Measurements from ENCODE around the gene PDXDC1.
"Not testable (repeated sequence)": the region's sequence is repeated elsewhere in the genome, so short reads cannot be mapped to it uniquely, and the experiment has no call there.

Gene PDXDC1

GRCh38 chr16:15043344-15043743 is 68.5 kb downstream of the PDXDC1 start:
- DNase-seq: no peak

- no peak for DNase-seq
Observed at GRCh38 chr16:15044286-15044685, 69.5 kb downstream of the PDXDC1 start.

DNA sequence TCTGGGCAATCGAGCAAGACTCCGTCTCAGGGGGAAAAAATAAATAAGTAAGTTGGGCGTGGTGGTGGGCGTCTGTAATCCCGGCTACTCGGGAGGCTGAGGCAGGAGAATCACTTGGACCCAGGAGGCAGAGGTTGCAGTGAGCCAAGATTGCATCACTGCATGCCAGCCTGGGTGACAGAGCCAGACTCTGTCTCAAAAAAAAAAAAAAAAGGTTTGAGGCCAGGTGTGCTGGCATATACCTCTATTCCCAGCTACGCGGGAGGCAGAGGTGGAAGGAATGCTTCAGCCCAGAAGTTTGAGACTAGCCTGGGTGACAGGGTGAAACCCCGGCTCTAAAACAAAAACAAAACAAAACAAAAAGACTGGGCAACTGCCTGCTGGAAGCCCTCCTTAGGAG is 70.4 kb downstream of the PDXDC1 start:
- not testable (repeated sequence) for DNase-seq

DNA sequence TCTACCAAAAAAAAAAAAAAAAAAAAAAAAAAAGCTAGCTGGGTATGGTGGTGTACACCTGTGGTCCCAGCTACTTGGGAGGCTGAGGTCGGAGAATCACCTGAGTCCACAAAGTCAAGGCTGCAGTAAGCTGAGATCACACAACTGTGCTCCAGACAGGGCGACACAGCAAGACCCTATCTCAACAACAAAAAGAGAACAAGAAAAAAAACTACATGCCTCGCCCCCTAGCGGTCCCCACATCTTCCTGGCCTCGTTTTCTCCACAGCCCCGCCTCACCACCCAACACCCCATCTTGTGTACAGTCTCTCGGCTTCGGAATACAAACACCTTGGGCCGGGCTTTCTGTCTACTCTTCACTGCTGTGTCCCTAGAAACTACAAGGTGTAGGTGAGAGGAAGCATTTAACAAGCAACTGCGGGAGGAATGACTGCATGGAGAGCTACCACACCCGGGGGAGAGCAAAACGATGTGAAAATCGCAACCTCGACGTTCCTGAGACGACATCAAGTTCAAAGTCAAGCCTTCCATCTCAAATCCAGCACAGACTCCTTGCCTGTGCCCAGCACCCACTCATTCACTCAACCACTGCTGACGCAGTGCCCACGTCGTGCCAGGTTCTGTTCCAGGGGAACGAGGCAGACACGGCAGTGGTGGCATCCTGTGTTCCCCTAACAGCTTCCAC is 72.0 kb downstream of the PDXDC1 start:
- DNase-seq: no peak

DNA sequence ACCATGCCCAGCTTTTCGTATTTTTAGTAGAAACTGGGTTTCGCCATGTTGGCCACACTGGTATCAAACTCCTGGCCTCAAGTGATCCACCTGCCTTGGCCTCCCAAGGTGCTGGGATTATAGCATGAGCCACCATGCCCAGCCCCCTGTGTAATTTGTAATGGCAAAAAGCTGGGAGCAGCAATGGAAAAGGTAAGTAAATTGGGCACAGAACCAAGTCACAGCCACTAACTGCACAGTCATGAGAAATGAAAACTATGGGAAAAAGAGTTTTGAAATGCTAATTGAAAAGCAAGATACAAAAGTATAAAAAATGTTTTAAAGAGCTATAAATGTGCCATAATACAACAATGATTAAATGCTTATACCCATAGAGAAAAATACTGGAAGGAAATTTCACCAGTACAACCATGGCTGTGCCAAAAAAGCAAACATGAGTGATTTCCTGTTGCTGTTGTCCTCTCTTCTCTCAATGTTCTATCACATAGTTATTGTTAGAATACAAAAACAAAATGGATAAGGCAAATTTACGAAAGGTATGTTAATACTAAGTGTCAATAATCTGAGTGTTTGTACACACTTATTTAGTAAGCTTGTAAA is 74.9 kb downstream of the PDXDC1 start:
- no peak for DNase-seq

DNA sequence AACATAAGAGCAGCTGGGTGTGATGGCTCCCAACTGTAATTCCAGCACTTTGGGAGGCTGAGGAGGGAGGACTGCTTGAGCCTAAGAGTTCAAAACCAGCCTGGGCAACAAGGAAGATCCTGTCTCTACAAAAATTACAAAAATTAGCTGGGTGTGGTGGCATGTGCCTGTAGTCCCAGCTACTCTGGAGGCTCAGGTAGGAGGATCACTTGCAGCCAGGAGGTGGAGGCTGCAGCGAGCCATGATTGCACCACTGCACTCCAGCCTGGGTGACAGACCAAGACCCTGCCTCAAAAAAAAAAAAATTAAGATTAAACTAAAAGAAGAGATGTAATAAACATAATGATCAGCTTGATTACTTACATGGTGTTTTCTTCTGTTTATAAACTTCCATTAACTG is 75.6 kb downstream of the PDXDC1 start:
- not testable (repeated sequence) for DNase-seq

GRCh38 chr16:15051387-15051951 is 76.6 kb downstream of the PDXDC1 start:
- DNase-seq: no peak

DNA sequence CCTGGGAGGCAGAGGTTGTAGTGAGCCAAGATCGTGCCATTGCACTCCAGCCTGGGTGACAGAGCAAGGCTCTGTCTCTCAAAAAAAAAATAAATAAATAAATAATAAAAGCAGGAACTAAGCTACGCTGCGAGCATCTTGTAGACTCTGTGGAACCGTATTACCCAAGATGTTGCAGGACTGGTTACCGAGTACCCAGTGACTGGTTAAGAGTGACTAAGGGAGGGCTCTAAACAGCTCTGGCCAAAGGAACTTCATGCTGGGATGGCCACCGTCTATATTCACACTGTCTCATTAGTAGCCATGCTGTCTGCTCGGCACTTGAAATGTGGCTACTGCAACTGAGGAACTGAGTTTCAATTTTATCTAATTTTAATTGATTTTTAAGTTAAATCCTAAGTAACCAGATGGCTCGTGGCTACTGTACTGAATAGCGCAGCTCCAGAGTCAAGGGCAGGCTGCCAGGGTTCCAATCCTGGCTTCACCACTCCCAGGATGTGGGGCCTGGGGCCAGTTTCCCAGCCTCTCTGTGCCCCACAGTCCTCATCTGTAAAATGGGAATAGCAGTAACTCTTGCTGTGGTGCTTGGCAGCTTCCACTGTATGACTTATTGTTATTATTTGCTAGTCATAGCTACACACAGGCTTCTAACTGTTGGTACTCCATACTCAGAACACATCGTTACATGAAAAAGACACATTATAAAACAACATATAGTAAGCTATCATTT is 78.1 kb downstream of the PDXDC1 start:
- DNase-seq: no peak

- no peak for DNase-seq
Observed at GRCh38 chr16:15053904-15054303, 79.1 kb downstream of the PDXDC1 start.

DNA sequence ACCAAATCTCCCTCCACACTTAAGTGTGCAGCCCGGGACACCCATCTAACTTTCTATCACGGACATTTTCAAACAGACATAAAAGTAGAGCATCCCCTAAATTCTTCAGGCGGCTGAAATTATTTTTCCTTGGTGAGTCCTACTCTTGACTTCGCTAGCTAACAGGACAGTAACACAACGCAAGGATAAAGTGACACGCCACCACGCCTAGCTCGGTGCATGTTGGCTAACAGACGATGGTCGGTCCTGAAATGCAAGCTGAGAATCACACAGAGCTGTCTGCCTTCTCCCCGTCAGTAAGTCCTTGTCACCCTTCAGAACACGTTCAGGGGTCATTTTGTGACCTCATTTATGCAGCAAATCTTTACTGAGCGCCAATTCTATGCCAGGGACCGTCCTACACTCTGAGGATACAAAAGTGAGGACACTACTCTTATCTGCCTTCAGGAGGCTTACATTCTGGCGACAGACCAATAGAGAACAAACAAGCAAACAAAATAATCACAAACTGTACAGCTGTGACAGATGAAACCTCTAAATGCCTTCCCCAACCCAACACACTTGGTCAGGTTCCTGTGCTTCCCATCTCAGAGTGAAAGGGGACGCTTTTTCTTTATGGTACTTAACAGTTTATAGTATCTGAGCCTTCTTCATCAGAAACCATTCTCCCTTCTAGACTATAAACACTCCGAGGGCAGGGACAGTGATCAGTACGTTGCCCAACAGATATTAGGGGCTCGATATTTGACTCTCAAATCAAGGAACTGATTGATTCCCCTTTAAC is 79.7 kb downstream of the PDXDC1 start:
- DNase-seq: no peak

- peak; percentile 48 for DNase-seq
Observed at GRCh38 chr16:15055141-15056053, 80.6 kb downstream of the PDXDC1 start.

DNA sequence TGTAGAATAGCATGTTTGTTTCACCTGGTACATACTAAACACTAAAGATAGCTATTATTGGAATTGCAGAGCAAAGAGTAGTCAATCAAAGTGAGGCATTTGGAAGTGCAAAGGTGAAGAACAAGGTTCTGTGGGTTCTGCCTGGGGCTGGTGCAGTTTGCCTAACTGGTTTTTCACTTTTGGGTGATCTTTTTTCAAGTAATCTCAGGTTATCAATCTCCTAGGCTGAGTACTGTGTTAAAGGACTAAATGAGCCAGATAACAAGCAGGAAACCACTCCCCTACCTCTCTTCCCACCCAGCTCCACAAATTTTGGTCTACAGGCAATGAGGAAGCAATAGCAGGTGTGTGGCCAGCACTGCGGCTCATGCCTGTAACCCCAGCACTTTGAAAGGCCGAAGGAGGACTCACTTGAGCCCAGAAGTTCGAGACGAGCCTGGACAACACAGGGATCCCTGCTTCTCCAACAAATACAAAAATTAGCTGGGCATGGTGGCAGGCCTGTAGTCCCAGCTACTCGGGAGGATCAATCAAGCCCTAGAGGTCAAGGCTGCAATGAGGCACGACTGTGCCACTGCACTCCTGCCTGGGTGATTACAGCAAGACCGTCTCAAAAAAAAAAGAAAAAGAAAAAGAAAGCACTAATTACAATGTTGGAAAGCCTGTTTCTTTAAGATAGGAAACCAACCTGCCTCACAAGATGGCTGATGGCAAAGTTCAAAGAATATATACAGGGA is 83.0 kb downstream of the PDXDC1 start:
- DNase-seq: no peak

- DNase-seq: no peak
Observed at GRCh38 chr16:15059324-15059723, 84.5 kb downstream of the PDXDC1 start.

DNA sequence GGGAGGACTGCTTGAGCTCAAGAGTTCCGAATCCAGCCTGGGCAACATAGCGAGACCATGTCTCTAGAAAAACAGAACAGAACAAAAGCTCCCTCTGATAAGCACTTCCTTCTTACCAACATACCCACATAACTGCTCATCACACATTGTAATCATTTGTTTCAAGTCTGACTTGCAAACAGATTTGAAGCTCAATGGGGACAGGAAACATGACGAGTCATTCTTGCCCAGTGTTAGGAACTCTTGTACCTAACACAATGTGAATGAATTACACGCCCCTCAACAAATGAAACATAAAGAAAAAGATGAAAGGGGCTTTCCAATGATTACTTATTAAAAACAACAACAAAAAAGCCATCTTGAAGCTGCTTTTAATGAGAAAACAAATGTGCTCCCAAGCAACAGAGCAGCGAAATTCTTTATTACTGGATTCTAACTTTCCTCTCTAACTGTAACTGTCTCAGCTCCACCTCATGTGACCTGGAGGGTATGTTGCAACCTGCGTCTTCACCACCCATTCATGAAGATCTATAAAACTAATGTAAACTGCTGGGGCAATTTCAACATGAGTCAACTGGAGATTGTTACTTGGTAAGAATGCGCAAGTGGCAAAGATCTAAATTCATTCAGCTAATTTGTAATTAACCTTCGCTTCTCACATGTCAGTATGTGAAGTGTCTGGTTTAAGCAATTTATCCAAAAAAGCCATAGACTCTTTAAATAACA is 87.4 kb downstream of the PDXDC1 start:
- DNase-seq: not testable (repeated sequence)

DNA sequence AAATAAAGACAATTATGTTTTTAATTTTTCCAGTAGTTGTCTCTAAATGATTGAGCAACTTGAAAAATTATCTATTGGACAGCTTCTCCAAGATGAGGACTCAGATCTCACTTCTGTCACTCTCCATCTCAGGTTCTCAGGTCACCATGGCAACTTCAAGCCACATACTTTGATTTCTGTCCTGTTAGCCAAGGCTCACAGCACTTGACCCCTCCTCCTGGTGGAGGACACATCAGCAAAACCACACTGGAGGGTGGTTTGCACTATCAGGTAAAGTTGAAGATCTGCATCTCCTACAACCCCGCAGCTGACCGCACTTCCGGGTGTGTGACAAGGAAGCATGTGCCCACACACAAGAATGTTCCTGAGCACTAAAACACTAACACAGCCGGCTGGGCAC is 91.1 kb downstream of the PDXDC1 start:
- DNase-seq: not testable (repeated sequence)

- not testable (repeated sequence) for DNase-seq
Observed at GRCh38 chr16:15066690-15067089, 91.9 kb downstream of the PDXDC1 start.

DNA sequence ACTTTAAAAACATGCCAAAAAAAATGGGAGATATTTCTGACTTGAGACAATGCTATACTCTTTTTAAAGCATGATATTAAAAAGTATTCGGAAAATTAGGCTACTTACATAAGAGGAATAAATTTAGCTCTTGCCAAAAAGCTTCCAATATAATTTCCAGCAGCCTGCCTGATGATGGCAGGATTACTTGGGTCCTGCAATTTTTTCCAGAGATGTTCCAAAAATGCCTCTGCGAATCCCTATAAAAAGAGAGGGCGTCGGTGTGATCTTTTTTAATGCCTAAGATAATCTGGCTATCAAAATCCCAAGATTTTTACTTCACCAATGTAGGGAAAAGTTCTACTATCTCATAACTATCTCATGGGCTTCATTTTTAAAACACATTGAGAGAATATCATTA is 96.2 kb downstream of the PDXDC1 start:
- not testable (repeated sequence) for DNase-seq

GRCh38 chr16:15071916-15072769 is 97.3 kb downstream of the PDXDC1 start:
- DNase-seq: not testable (repeated sequence)

- DNase-seq: no peak
Observed at GRCh38 chr16:15073101-15073500, 98.3 kb downstream of the PDXDC1 start.
